T-helper 1 cell treated with Interleukin-12 subunit alpha and Interleukin-12 subunit beta and Interleukin-4 antibody, amounts not matched to agents 30 μg/mL and 1 μg/mL, for 36 hours (primary cell): ENCODE measurements around the gene POMC.

Source experiments
- H3K27ac Mint-ChIP-seq: one replicate; pipeline ENCODE4 v1.8.0; 2021; ENCODE audit warnings: mild to moderate bottlenecking, mixed read lengths
- H3K27me3 Mint-ChIP-seq: one replicate; pipeline ENCODE4 v1.8.0; 2021; ENCODE audit warnings: low read depth, mixed read lengths
- H3K36me3 Mint-ChIP-seq: one replicate; pipeline ENCODE4 v1.8.0; 2021; ENCODE audit warnings: low read depth, mixed read lengths
- H3K4me1 Mint-ChIP-seq: one replicate; pipeline ENCODE4 v1.8.0; 2021; ENCODE audit warnings: low read depth, mixed read lengths
- H3K4me3 Mint-ChIP-seq: one replicate; pipeline ENCODE4 v1.8.0; 2021; ENCODE audit warnings: mild to moderate bottlenecking, moderate library complexity, mixed read lengths
- H3K9me3 Mint-ChIP-seq: one replicate; pipeline ENCODE4 v1.8.0; 2021; ENCODE audit warnings: mixed read lengths

POMC gene

GRCh38 chr2:25194576-25195122 is 26.3 kb upstream of the POMC start:
- H3K4me3 Mint-ChIP-seq, result no peak overlapping the region
- H3K27me3 Mint-ChIP-seq, result peaks cover 10% of the 10 kb centered on the region
- H3K4me1 Mint-ChIP-seq, result no peaks in the 10 kb centered on the region
- H3K36me3 Mint-ChIP-seq, result no peaks in the 10 kb centered on the region
- H3K9me3 Mint-ChIP-seq, result no peaks in the 10 kb centered on the region
- no peak overlapping the region for H3K27ac Mint-ChIP-seq

GRCh38 chr2:25190536-25190935 is 22.2 kb upstream of the POMC start:
- Mint-ChIP-seq H3K9me3 (no peaks in the 10 kb centered on the region), H3K27me3 (peaks cover 4% of the 10 kb centered on the region), H3K36me3 (no peaks in the 10 kb centered on the region), H3K27ac (no peak overlapping the region), H3K4me1 (no peaks in the 10 kb centered on the region), H3K4me3 (no peak overlapping the region)

- no peaks in the 10 kb centered on the region for H3K36me3 Mint-ChIP-seq
- no peaks in the 10 kb centered on the region for H3K9me3 Mint-ChIP-seq
- H3K27me3 Mint-ChIP-seq, result peaks cover 8% of the 10 kb centered on the region
- no peak overlapping the region for H3K27ac Mint-ChIP-seq
- no peaks in the 10 kb centered on the region for H3K4me1 Mint-ChIP-seq
- no peak overlapping the region for H3K4me3 Mint-ChIP-seq
These were observed 20.0 kb upstream of the POMC start for GRCh38 chr2:25188405-25188804.

- no peaks in the 10 kb centered on the region for H3K36me3 Mint-ChIP-seq
- H3K27me3 Mint-ChIP-seq, result peaks cover 8% of the 10 kb centered on the region
- no peaks in the 10 kb centered on the region for H3K4me1 Mint-ChIP-seq
- H3K4me3 Mint-ChIP-seq, result no peak overlapping the region
- no peaks in the 10 kb centered on the region for H3K9me3 Mint-ChIP-seq
- no peak overlapping the region for H3K27ac Mint-ChIP-seq
These were observed 19.5 kb upstream of the POMC start for GRCh38 chr2:25187729-25188350.

- Mint-ChIP-seq H3K27ac (no peak overlapping the region), H3K27me3 (peaks cover 8% of the 10 kb centered on the region), H3K4me3 (no peak overlapping the region), H3K4me1 (no peaks in the 10 kb centered on the region), H3K36me3 (no peaks in the 10 kb centered on the region), H3K9me3 (no peaks in the 10 kb centered on the region)
These were observed 15.9 kb upstream of the POMC start for GRCh38 chr2:25184254-25184653.

GRCh38 chr2:25178976-25179375 is 10.6 kb upstream of the POMC start:
- H3K9me3 Mint-ChIP-seq, result no peaks in the 10 kb centered on the region
- H3K4me1 Mint-ChIP-seq, result no peaks in the 10 kb centered on the region
- H3K27ac Mint-ChIP-seq, result no peak overlapping the region
- H3K27me3 Mint-ChIP-seq, result peaks cover 25% of the 10 kb centered on the region
- H3K36me3 Mint-ChIP-seq, result no peaks in the 10 kb centered on the region
- no peak overlapping the region for H3K4me3 Mint-ChIP-seq

- Mint-ChIP-seq H3K4me1 (no peaks in the 10 kb centered on the region), H3K4me3 (no peak overlapping the region), H3K27me3 (peaks cover 40% of the 10 kb centered on the region), H3K27ac (no peak overlapping the region), H3K9me3 (no peaks in the 10 kb centered on the region), H3K36me3 (no peaks in the 10 kb centered on the region)
These were observed 8.8 kb upstream of the POMC start for GRCh38 chr2:25177211-25177611.

- peaks cover 40% of the 10 kb centered on the region for H3K27me3 Mint-ChIP-seq
- no peaks in the 10 kb centered on the region for H3K4me1 Mint-ChIP-seq
- no peaks in the 10 kb centered on the region for H3K9me3 Mint-ChIP-seq
- H3K4me3 Mint-ChIP-seq, result no peak overlapping the region
- H3K27ac Mint-ChIP-seq, result no peak overlapping the region
- no peaks in the 10 kb centered on the region for H3K36me3 Mint-ChIP-seq
These were observed 8.3 kb upstream of the POMC start for GRCh38 chr2:25176541-25177181.

- H3K27me3 Mint-ChIP-seq, result peaks cover 45% of the 10 kb centered on the region
- no peak overlapping the region for H3K4me3 Mint-ChIP-seq
- no peaks in the 10 kb centered on the region for H3K9me3 Mint-ChIP-seq
- H3K36me3 Mint-ChIP-seq, result no peaks in the 10 kb centered on the region
- H3K27ac Mint-ChIP-seq, result no peak overlapping the region
- no peaks in the 10 kb centered on the region for H3K4me1 Mint-ChIP-seq
These were observed 7.8 kb upstream of the POMC start for GRCh38 chr2:25176138-25176537.

GRCh38 chr2:25174192-25174861 is 5.9 kb upstream of the POMC start:
- Mint-ChIP-seq H3K27me3 (peaks cover 63% of the 10 kb centered on the region), H3K9me3 (no peaks in the 10 kb centered on the region), H3K27ac (no peak overlapping the region), H3K4me1 (no peaks in the 10 kb centered on the region), H3K4me3 (no peak overlapping the region), H3K36me3 (no peaks in the 10 kb centered on the region)

- H3K9me3 Mint-ChIP-seq, result no peaks in the 10 kb centered on the region
- no peaks in the 10 kb centered on the region for H3K4me1 Mint-ChIP-seq
- no peak overlapping the region for H3K27ac Mint-ChIP-seq
- peaks cover 69% of the 10 kb centered on the region for H3K27me3 Mint-ChIP-seq
- no peak overlapping the region for H3K4me3 Mint-ChIP-seq
- no peaks in the 10 kb centered on the region for H3K36me3 Mint-ChIP-seq
These were observed 5.3 kb upstream of the POMC start for GRCh38 chr2:25173719-25174118.

GRCh38 chr2:25170888-25171287 is 2.5 kb upstream of the POMC start:
- Mint-ChIP-seq H3K27ac (no peak overlapping the region), H3K4me3 (no peak overlapping the region), H3K36me3 (no peaks in the 10 kb centered on the region), H3K9me3 (no peaks in the 10 kb centered on the region), H3K4me1 (peaks cover 10% of the 10 kb centered on the region), H3K27me3 (peaks cover 82% of the 10 kb centered on the region)

- no peaks in the 10 kb centered on the region for H3K36me3 Mint-ChIP-seq
- H3K4me3 Mint-ChIP-seq, result peak overlapping the region; percentile 21
- no peak overlapping the region for H3K27ac Mint-ChIP-seq
- H3K9me3 Mint-ChIP-seq, result no peaks in the 10 kb centered on the region
- H3K27me3 Mint-ChIP-seq, result peaks cover 86% of the 10 kb centered on the region
- peaks cover 17% of the 10 kb centered on the region for H3K4me1 Mint-ChIP-seq
These were observed 692 bp upstream of the POMC start for GRCh38 chr2:25169073-25169470.

GRCh38 chr2:25165992-25166875 is 2.1 kb downstream of the POMC start:
- Mint-ChIP-seq H3K36me3 (peaks cover 3% of the 10 kb centered on the region), H3K9me3 (no peaks in the 10 kb centered on the region), H3K4me3 (peak overlapping the region; percentile 2), H3K27me3 (peaks cover 67% of the 10 kb centered on the region), H3K27ac (no peak overlapping the region), H3K4me1 (peaks cover 17% of the 10 kb centered on the region)
